Neural cell (in vitro differentiated cells): ENCODE results near the gene ZMYND10. TPM values are rescaled to one million over a fixed set of nuclear protein-coding genes. Genes with fewer than 3 reads are reported as not detected.

ENCODE experiments used
- H2AFZ ChIP-seq: fragments of 200-600, 300-800 bp; sonication (generic), shearing (Covaris generic); 2 replicates; pipeline ENCODE4 v1.6.0; 2014; ENCODE audit warnings: low read depth, mild to moderate bottlenecking, antibody characterized with exemption, low read length, moderate library complexity
- H3F3A ChIP-seq: fragments of 200-600 bp; shearing (Covaris generic); 2 replicates; pipeline ENCODE4 v1.6.1; 2016; ENCODE audit warnings: mild to moderate bottlenecking, moderate library complexity, mixed read lengths, antibody characterized with exemption, low read length; ENCODE audit not compliant: insufficient read depth, poor library complexity, severe bottlenecking
- H3K27ac ChIP-seq: fragments of 200-600, 300-800 bp; sonication (generic), shearing (Covaris generic); 2 replicates; pipeline ENCODE4 v1.5.1; 2014; ENCODE audit warnings: mild to moderate bottlenecking, low read length, moderate library complexity
- H3K27me3 ChIP-seq: fragments of 300-800, 200-600 bp; sonication (generic), shearing (Covaris generic); 2 replicates; pipeline ENCODE4 v1.6.0; 2014; ENCODE audit warnings: mild to moderate bottlenecking, low read depth, low read length, moderate library complexity; ENCODE audit not compliant: insufficient read depth
- H3K36me3 ChIP-seq: fragments of 300-800, 200-600 bp; sonication (generic), shearing (Covaris generic); 2 replicates; pipeline ENCODE4 v1.5.1; 2014; ENCODE audit warnings: mild to moderate bottlenecking, antibody characterized with exemption, low read length, moderate library complexity; ENCODE audit not compliant: insufficient read depth
- H3K4me2 ChIP-seq: fragments of 300-800, 200-600 bp; sonication (generic), shearing (Covaris generic); 2 replicates; pipeline ENCODE4 v1.6.0; 2014; ENCODE audit warnings: mild to moderate bottlenecking, low read length
- H3K4me3 ChIP-seq: fragments of 300-800, 200-600 bp; sonication (generic), shearing (Covaris generic); 2 replicates; pipeline ENCODE4 v1.5.1; 2014; ENCODE audit warnings: mild to moderate bottlenecking, low read length, moderate library complexity
- H3K79me2 ChIP-seq: fragments of 200-600 bp; shearing (Covaris generic); replicated peaks from 2 replicates; pipeline ENCODE4 v1.6.0; 2014; ENCODE audit warnings: mild to moderate bottlenecking, low read length, moderate library complexity; ENCODE audit not compliant: insufficient read depth
- H3K9ac ChIP-seq: fragments of 300-800, 200-600 bp; sonication (generic), shearing (Covaris generic); 2 replicates; pipeline ENCODE4 v1.6.1; 2016; ENCODE audit warnings: mild to moderate bottlenecking, low read length, mixed read lengths
- H3K9me2 ChIP-seq: fragments of 200-600 bp; shearing (Covaris generic); 2 replicates; pipeline ENCODE4 v1.6.1; 2016; ENCODE audit warnings: mild to moderate bottlenecking, low read length, mixed read lengths; ENCODE audit not compliant: insufficient read depth
- H3K9me3 ChIP-seq: fragments of 200-600, 300-800 bp; sonication (generic), shearing (Covaris generic); 2 replicates; pipeline ENCODE4 v1.6.1; 2016; ENCODE audit warnings: mild to moderate bottlenecking, mixed run types, low read length, moderate library complexity, mixed read lengths
- H4K20me1 ChIP-seq: fragments of 200-600 bp; shearing (Covaris generic); 2 replicates; pipeline ENCODE4 v1.6.1; 2016; ENCODE audit warnings: mild to moderate bottlenecking, mixed run types; ENCODE audit not compliant: insufficient read depth
- CTCF ChIP-seq: fragments of 450-650 bp; IDR thresholded peaks from 2 replicates; pipeline ENCODE4 v1.5.1; 2014; ENCODE audit warnings: antibody characterized with exemption, mild to moderate bottlenecking, moderate library complexity; ENCODE audit not compliant: poor library complexity, severe bottlenecking
- EP300 ChIP-seq: fragments of 450-650 bp; conservative IDR thresholded peaks from 2 replicates; pipeline ENCODE4 v1.6.1; 2014; ENCODE audit warnings: antibody characterized with exemption, mild to moderate bottlenecking, moderate library complexity; ENCODE audit not compliant: poor library complexity, severe bottlenecking
- EZH2 ChIP-seq: fragments of 200-600, 300-800 bp; shearing (Covaris generic), sonication (generic); IDR thresholded peaks from 2 replicates; pipeline ENCODE4 v1.6.1; 2014; ENCODE audit warnings: antibody characterized with exemption, low read length, borderline replicate concordance, mild to moderate bottlenecking; ENCODE audit not compliant: insufficient read depth, poor library complexity, severe bottlenecking
- MXI1 ChIP-seq: fragments of 450-650 bp; conservative IDR thresholded peaks from 2 replicates; pipeline ENCODE4 v1.6.1; 2014; ENCODE audit warnings: antibody characterized with exemption, mild to moderate bottlenecking; ENCODE audit not compliant: poor library complexity, severe bottlenecking
- POLR2AphosphoS5 ChIP-seq: IDR thresholded peaks from 2 replicates; pipeline ENCODE4 v1.6.1; 2012
- RAD21 ChIP-seq: fragments of 450-650 bp; conservative IDR thresholded peaks from 2 replicates; pipeline ENCODE4 v1.6.1; 2014; ENCODE audit warnings: antibody characterized with exemption, mild to moderate bottlenecking, moderate library complexity
- REST ChIP-seq: IDR thresholded peaks from 2 replicates; pipeline ENCODE4 v1.6.1; 2012; ENCODE audit warnings: borderline replicate concordance
- SMC3 ChIP-seq: fragments of 450-650 bp; conservative IDR thresholded peaks from 2 replicates; pipeline ENCODE4 v1.6.1; 2014; ENCODE audit warnings: antibody characterized with exemption, mild to moderate bottlenecking, moderate library complexity; ENCODE audit not compliant: poor library complexity
- TAF1 ChIP-seq: IDR thresholded peaks from 2 replicates; pipeline ENCODE4 v1.6.1; 2012; ENCODE audit warnings: low read depth
- polyA plus RNA-seq: library from polyadenylated mRNA; depleted of rRNA; stranded (reverse); fragments of >200 nt; gene quantifications from 2 replicates; pipeline ENCODE4 v1.2.3, GENCODE V29; 2014

Gene ZMYND10
- polyA plus RNA-seq, 1 donor from 2014 or later: 5.2 TPM

- Histone ChIP-seq H3F3A (no peaks in the 10 kb centered on the region), H3K27ac (no peak overlapping the region), H3K36me3 (no peaks in the 10 kb centered on the region), H3K9ac (no peak overlapping the region), H3K4me3 (no peak overlapping the region), H2AFZ (no peak overlapping the region), H3K9me3 (no peaks in the 10 kb centered on the region), H3K9me2 (no peaks in the 10 kb centered on the region), H3K4me2 (no peak overlapping the region), H3K27me3 (no peaks in the 10 kb centered on the region), H4K20me1 (no peaks in the 10 kb centered on the region), H3K79me2 (no peaks in the 10 kb centered on the region)
- TF ChIP-seq REST (no peak), SMC3 (no peak), MXI1 (no peak), TAF1 (no peak), RAD21 (no peak), CTCF (no peak), POLR2AphosphoS5 (no peak), EZH2 (no peak), EP300 (no peak)
Observed at GRCh38 chr3:50378757-50379156, 33.2 kb upstream of the ZMYND10 start.

GRCh38 chr3:50378024-50378423, 32.5 kb upstream of the ZMYND10 start:
- Histone ChIP-seq H3K79me2 (no peaks in the 10 kb centered on the region), H3K36me3 (no peaks in the 10 kb centered on the region), H3K9me2 (no peaks in the 10 kb centered on the region), H4K20me1 (no peaks in the 10 kb centered on the region), H3K9me3 (no peaks in the 10 kb centered on the region), H3F3A (no peaks in the 10 kb centered on the region), H3K4me3 (no peak overlapping the region), H3K27me3 (no peaks in the 10 kb centered on the region), H3K9ac (no peak overlapping the region), H3K27ac (no peak overlapping the region), H3K4me2 (no peak overlapping the region), H2AFZ (no peak overlapping the region)
- no peak for TF ChIP-seq CTCF
- no peak for TF ChIP-seq EZH2
- TF ChIP-seq REST: no peak
